ENCODE measurements around the gene HSD17B13.

- TF ChIP-seq, protein P1, sequence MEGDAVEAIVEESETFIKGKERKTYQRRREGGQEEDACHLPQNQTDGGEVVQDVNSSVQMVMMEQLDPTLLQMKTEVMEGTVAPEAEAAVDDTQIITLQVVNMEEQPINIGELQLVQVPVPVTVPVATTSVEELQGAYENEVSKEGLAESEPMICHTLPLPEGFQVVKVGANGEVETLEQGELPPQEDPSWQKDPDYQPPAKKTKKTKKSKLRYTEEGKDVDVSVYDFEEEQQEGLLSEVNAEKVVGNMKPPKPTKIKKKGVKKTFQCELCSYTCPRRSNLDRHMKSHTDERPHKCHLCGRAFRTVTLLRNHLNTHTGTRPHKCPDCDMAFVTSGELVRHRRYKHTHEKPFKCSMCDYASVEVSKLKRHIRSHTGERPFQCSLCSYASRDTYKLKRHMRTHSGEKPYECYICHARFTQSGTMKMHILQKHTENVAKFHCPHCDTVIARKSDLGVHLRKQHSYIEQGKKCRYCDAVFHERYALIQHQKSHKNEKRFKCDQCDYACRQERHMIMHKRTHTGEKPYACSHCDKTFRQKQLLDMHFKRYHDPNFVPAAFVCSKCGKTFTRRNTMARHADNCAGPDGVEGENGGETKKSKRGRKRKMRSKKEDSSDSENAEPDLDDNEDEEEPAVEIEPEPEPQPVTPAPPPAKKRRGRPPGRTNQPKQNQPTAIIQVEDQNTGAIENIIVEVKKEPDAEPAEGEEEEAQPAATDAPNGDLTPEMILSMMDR (IDR thresholded peaks at IDR 0.05) = no peak
- TF ChIP-seq USF2 (CRISPR knock-in tag; IDR thresholded peaks at IDR 0.05) = no peak
- no peak for TF ChIP-seq ZNF281 (CRISPR knock-in tag; IDR thresholded peaks at IDR 0.05)
- TF ChIP-seq, protein P2, sequence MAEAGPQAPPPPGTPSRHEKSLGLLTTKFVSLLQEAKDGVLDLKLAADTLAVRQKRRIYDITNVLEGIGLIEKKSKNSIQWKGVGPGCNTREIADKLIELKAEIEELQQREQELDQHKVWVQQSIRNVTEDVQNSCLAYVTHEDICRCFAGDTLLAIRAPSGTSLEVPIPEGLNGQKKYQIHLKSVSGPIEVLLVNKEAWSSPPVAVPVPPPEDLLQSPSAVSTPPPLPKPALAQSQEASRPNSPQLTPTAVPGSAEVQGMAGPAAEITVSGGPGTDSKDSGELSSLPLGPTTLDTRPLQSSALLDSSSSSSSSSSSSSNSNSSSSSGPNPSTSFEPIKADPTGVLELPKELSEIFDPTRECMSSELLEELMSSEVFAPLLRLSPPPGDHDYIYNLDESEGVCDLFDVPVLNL (CRISPR knock-in tag; IDR thresholded peaks at IDR 0.05; ENCODE audit: borderline replicate concordance, low read depth) = no peak
- TF ChIP-seq MYBL2 (CRISPR knock-in tag; IDR thresholded peaks at IDR 0.05) = no peak
- TF ChIP-seq MAX (CRISPR knock-in tag; IDR thresholded peaks at IDR 0.05) = no peak
- TF ChIP-seq JUN (CRISPR knock-in tag; IDR thresholded peaks at IDR 0.05) = no peak
- no peak for TF ChIP-seq IRF2 (CRISPR knock-in tag; IDR thresholded peaks at IDR 0.05; ENCODE audit: borderline replicate concordance, low read depth)
- TF ChIP-seq ZNF121 (CRISPR knock-in tag; IDR thresholded peaks at IDR 0.05) = no peak
Measured at GRCh38 chr4:87283151-87283550, 39.5 kb downstream of the HSD17B13 start.

All from WTC11 (cell line).